ENCODE results near the gene MACROD2.

DNA sequence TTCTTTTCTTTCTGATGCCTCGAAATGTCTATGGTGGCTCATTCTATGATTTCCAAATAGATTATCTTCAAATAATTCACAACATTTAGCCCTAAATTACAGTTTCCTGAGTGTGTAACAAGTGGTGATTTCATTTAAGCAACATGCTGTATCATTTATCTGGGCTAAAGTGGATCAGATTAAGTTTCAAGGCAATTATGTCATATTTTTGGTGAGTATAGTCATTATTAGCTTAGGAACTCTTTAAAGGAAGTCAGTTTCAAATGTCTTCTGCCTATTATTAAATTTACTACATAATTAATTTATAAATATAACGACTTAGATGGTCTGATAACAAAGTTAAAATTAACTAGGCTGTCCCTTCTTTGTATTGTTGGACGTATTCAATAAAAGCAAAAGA lies 1190.0 kb downstream of the MACROD2 start:
- no peak for TF ChIP-seq CTCF (IDR thresholded peaks at IDR 0.05)
- TF ChIP-seq POLR2A (IDR thresholded peaks at IDR 0.05): no peak
- TF ChIP-seq EP300 (IDR thresholded peaks at IDR 0.05): no peak

Data from ovary (tissue), 3 donors.